ENCODE results near the gene B3GAT2.

DNA sequence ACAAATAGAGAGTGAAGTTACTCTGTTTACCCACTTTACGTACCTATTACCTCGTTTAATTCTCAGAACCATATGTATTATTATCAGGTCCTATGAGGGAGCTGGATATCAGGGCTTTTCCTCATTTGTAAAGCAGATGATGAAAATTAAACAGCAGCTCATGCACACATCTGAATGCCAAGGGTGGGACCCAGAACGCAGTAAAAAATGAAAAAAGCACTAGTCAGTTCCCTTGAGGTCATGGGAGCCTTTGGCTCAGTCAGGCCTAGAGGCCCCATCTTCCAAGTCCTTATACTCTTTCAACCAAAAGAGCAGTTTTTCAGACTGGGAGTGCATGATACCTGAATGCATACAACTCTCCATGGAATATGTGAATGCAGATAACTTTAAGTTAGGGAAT, 23.0 kb downstream of the B3GAT2 start:
- TF ChIP-seq, protein P1, sequence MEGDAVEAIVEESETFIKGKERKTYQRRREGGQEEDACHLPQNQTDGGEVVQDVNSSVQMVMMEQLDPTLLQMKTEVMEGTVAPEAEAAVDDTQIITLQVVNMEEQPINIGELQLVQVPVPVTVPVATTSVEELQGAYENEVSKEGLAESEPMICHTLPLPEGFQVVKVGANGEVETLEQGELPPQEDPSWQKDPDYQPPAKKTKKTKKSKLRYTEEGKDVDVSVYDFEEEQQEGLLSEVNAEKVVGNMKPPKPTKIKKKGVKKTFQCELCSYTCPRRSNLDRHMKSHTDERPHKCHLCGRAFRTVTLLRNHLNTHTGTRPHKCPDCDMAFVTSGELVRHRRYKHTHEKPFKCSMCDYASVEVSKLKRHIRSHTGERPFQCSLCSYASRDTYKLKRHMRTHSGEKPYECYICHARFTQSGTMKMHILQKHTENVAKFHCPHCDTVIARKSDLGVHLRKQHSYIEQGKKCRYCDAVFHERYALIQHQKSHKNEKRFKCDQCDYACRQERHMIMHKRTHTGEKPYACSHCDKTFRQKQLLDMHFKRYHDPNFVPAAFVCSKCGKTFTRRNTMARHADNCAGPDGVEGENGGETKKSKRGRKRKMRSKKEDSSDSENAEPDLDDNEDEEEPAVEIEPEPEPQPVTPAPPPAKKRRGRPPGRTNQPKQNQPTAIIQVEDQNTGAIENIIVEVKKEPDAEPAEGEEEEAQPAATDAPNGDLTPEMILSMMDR (IDR thresholded peaks at IDR 0.05) = no peak
- TF ChIP-seq POLR2A (IDR thresholded peaks at IDR 0.05) = no peak

Measured in uterus (tissue), 2 donors.